ENCODE data around the gene TBC1D4.
"Not testable (repeated sequence)": the region's sequence is repeated elsewhere in the genome, so short reads cannot be mapped to it uniquely, and the experiment has no call there.

TBC1D4 gene

DNA sequence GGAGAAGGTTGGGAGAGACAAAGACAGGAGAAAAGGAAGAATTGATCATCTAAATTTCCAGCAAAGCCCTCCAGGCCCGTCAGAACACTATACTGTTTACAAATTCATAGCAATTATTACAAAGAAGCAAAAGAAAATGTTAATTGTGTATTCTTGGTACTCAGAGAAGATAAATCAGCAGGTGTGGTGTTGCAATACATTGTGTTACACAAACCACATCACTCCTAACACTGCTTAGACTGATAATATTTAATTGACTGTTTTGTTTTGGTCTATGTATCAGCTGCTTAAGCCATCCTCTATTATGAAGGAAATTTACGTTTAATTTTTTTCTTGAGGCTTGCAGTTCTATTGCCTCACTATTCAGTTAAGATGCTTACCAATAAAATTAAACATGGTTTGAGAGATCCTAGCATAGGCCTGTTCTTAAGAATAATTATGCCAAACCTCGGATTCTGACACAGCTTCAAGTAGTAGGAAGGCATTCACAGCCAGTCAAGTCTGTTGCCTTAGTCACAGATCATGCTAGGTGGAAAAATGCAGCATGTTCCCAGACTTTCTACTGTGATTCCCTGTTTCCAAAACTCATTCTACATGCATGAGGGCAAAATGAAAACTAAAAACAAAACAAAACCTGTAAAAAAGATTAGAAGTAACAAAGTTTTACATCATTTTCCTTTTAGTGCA is 129.2 kb downstream of the TBC1D4 start:
- no peak for FAIRE-seq

DNA sequence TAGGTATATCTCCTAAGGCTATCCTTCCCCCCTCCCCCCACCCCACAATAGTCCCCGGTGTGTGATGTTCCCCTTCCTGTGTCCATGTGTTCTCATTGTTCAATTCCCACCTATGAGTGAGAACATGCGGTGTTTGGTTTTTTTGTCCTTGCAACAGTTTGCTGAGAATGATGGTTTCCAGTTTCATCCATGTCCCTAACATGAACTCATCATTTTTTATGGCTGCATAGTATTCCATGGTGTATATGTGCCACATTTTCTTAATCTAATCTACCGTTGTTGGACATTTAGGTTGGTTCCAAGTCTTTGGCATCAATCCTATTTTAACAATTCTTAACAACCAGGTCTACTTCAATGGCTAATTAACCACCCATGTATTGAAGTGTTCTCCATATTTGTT is 130.4 kb downstream of the TBC1D4 start:
- not testable (repeated sequence) for FAIRE-seq

- FAIRE-seq, result no peak
These were observed 134.0 kb downstream of the TBC1D4 start for GRCh38 chr13:75347925-75348324.

GRCh38 chr13:75347457-75347856 is 134.5 kb downstream of the TBC1D4 start:
- FAIRE-seq, result no peak

DNA sequence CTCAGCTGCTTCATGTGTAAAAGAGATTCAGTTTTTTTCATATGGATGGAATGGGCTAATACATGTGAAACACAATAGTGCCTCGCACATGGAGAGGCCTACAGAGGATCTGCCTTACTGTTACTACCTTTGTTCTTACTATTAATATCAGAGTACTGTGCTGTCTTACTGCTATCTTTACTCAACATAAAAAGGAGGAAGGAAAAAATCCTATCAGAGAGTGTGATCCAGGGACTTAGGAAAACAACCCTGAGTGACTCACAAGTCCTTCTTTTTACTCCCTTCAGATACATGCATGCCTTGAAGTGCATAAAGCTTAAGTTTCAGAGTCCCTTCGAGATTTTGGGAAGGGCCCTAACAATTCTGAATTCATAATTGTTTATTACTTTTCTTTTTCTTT is 136.8 kb downstream of the TBC1D4 start:
- no peak for FAIRE-seq

DNA sequence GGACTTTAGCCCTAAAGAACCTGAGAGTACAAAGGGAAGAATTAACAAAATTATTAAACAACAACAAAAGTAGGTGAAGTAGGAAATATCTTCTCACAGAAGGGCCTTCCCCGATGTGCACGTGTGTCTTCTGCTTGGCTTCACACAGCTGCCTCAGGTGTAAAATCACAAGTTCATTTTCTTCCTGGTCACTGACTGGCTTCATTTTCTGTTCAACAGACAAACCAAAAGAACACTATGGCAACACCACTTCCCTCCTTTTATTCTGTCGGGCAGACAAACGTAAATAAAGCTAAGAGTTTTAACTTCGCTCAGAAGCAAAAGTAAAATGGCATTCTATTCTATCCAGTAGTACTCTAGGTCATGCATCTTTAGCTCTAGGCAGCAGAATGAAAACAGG is 140.9 kb downstream of the TBC1D4 start:
- FAIRE-seq, result no peak

DNA sequence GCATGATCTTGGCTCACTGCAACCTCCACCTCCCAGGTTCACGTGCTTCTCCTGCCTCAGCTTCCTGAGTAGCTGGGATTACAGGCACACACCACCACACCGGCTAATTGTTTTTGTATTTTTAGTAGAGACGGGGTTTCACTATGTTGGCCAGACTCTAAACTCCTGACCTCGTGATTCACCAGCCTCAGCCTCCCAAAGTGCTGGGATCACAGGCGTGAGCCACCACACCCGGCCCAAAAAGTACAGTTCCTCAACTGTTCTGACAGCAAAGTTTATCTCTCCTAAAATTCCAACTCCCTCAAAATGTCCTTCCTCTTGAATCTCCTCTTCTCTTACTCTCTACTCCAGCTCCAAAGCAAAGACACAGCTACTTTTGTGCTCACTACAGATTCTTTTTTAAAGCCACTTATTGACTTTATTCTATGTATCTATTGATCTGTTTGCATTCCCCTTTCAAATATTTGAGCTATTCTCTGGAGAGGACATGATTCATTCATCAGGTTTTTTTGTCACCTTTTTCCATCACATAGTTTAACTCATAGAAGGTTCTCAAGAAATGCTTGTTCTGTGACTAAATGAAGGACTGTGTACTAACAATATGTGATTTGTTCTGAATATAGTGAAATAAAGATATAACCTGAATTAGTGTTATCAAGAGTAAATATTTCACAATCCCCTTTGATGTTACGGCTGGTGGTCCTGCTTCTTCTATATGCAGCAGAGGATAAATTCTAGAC is 142.2 kb downstream of the TBC1D4 start:
- FAIRE-seq, result no peak

- FAIRE-seq, result no peak
These were observed 147.1 kb downstream of the TBC1D4 start for GRCh38 chr13:75334634-75335447.

DNA sequence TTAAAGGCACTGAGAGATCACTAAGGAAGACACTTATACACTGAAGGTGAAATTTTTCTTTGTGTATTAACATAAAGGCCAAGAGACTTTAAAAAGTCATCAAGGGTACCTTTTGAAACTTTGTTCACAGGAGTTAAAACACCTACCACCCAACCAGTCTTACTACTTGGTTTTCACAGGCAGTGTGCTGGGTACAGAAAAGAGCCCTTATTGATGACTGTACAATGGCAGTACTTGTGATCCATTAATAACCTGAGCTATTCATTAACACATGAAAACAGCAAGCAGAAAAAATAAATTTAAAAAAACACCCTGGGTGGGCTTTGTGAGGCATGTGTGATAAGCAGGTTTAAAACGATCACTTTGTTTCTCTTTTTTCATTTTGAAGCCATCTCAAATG is 148.9 kb downstream of the TBC1D4 start:
- FAIRE-seq, result no peak

DNA sequence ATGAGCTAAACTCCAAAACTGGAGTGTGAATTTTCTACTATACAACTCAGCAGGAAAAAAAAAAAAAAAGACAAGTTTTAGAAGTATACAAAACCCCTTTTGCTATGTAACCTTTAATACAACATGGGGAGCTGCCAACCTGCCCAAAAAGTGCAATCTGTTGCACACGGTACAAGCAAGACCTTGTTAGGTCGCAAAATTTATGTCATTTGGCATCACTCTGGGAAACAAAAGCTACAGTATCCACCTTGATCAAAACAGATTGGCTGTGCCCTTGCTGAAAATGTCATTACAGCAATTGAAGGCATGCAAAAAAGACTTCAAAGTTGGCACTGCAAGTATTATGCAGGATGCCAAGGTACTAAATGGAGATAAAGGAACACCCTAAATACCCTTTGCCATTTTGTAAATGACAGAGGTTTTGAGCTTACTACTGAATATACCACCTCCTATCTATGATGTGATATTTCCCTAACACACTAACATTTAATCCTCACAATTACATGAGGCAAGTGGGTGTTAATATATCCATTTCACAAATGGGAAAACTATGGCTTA is 150.1 kb downstream of the TBC1D4 start:
- FAIRE-seq, result no peak

- FAIRE-seq, result no peak
These were observed 151.2 kb downstream of the TBC1D4 start for GRCh38 chr13:75330770-75331169.

GRCh38 chr13:75329723-75330122 is 152.2 kb downstream of the TBC1D4 start:
- no peak for FAIRE-seq

DNA sequence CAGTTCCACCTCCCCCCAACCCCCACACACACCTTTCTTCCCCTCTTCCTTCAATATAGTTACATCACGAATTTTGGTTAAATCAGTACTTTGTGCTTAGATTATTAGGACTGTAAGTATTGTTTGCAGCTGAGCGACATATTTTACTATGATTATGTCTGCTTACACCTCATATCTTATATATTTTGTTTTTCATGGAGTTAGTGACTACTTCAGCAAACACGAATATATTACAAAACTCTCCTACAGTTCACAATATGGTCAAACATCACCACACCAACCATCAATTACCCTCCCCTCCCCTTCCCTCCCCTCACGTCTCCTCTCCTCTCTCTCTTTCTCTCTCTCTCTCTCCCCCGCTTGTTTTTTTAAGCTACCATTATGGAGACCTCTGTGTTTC is 152.9 kb downstream of the TBC1D4 start:
- no peak for FAIRE-seq

- FAIRE-seq, result no peak
These were observed 154.8 kb downstream of the TBC1D4 start for GRCh38 chr13:75327135-75327510.

- no peak for FAIRE-seq
These were observed 155.5 kb downstream of the TBC1D4 start for GRCh38 chr13:75326173-75327134.

DNA sequence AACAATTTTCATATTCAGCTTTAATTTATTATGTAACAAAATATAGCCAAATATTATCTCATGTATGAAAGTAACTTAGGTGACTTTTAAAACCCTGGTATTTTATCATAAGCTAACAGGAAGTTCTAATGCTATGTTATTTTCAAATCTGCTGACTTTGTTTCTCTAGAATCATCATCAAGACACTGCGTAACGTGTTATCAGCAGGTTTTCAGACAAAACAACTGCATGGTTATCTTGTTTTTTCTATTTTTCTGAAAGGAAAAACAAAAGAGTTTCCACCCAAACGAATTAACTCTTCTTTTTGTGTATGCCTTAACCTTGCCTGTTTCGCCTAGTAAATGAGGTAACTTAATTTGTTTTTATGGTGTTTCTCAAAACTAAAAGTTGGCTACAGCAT is 156.3 kb downstream of the TBC1D4 start:
- no peak for FAIRE-seq

- FAIRE-seq, result no peak
These were observed 157.5 kb downstream of the TBC1D4 start for GRCh38 chr13:75324413-75324940.

GRCh38 chr13:75321084-75321483 is 160.9 kb downstream of the TBC1D4 start:
- no peak for FAIRE-seq

DNA sequence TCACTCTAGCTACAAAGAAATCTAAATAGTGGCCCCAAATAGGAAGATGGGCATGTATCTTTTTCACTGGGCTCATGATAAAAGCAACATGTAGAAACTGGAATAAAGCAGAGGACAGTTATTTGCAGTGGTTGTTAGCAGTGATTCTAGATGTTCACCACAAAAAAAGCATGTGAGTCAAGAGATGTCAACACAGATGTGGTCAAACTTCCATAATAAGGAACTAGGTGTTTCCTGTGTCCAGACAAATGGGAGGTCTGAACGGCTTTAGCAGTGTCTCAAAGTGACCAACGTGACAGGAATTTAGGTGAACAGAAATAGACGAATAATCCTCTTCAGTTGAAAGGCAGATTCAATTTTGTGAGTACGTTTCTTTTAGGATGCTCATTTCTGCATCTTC is 162.7 kb downstream of the TBC1D4 start:
- no peak for FAIRE-seq

DNA sequence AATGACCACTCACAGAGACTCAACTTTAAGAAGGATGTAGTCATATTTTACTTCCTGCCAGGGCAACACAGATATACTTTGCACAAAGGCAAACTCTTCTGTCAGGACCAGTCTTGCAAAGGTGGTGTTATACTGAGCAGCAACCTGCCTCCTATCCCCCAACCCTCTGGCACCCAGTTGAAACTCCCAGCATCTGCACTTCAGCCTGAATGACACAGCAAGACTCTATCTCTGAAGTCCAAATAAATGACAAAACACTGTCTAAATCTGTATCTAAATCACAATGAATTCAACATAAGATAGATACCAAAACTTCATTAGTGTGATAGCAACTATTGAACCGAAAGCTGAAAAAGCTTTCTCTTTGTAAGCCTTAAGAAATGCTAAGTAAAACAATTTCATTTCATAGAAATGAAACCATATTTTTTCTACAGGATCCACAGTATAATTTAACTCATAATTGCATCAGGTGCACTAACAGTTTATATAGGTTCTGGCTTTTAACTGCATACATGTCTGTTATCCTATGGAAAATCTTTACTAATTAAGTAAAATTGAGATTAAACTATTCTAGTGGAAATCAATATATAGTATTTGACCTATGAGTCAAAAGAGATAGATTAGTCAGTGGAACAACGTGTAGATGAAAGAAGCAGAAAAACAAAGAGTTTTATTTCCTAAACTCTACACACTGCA is 163.7 kb downstream of the TBC1D4 start:
- FAIRE-seq, result no peak

GRCh38 chr13:75316427-75316826 is 165.5 kb downstream of the TBC1D4 start:
- FAIRE-seq, result no peak
